H1 (cell line): Measurements from ENCODE around the gene PCID2. TPM values are rescaled to one million over a fixed set of nuclear protein-coding genes. Genes with fewer than 3 reads are reported as not detected.

ENCODE experiments used
- CTCF ChIA-PET: fragments of 300-600 bp; sonication (Branson Sonifier 250); formaldehyde crosslinking; loops from one replicate; lab custom pipeline; 2021; ENCODE audit not compliant: partially characterized antibody; lab: Charles Lee
- POLR2A ChIA-PET: fragments of 300-600 bp; sonication (Branson Sonifier 250); formaldehyde crosslinking; loops from one replicate; lab custom pipeline; 2021; ENCODE audit warnings: inconsistent platforms; ENCODE audit not compliant: partially characterized antibody; lab: Charles Lee
- DNase-seq, 2 experiments: peaks; one replicate each; pipeline versions ENCODE4 v3.0.0 to v3.0.0-alpha.2; 2010 to 2022; ENCODE audit warnings: low spot score in 2 of 2, low read depth in 1 of 2, mixed read lengths in 1 of 2
- FAIRE-seq: peaks from 2 replicates; lab custom pipeline; 2011; peaks lifted over from hg19 to GRCh38; lab: Jason Lieb, UNC
- H2AFZ ChIP-seq: 2 replicates; pipeline ENCODE4 v1.8.1; 2012; ENCODE audit warnings: low read length, inconsistent platforms
- H2AK5ac ChIP-seq: 2 replicates; pipeline ENCODE4 v1.6.1; 2013; ENCODE audit warnings: low read depth, low read length
- H2BK120ac ChIP-seq: replicated peaks from 2 replicates; pipeline ENCODE3; 2013; ENCODE audit warnings: low read depth, low read length, inconsistent platforms
- H2BK12ac ChIP-seq: 2 replicates; pipeline ENCODE4 v1.6.1; 2013; ENCODE audit warnings: low read depth, low read length
- H2BK15ac ChIP-seq: 2 replicates; pipeline ENCODE4 v1.6.1; 2013; ENCODE audit warnings: low read length
- H2BK20ac ChIP-seq: 2 replicates; pipeline ENCODE4 v1.6.1; 2013; ENCODE audit warnings: low read length
- H2BK5ac ChIP-seq: 2 replicates; pipeline ENCODE4 v1.6.1; 2013; ENCODE audit warnings: low read depth, low read length
- H3K14ac ChIP-seq: 2 replicates; pipeline ENCODE4 v1.6.1; 2013; ENCODE audit warnings: inconsistent platforms; ENCODE audit not compliant: insufficient read length
- H3K18ac ChIP-seq: 2 replicates; pipeline ENCODE4 v1.6.1; 2013; ENCODE audit warnings: low read length; ENCODE audit errors: extremely low read depth
- H3K23ac ChIP-seq: 2 replicates; pipeline ENCODE4 v1.6.1; 2013; ENCODE audit warnings: inconsistent platforms; ENCODE audit not compliant: insufficient read length
- H3K23me2 ChIP-seq: 2 replicates; pipeline ENCODE4 v1.6.1; 2013; ENCODE audit warnings: low read depth, low read length
- H3K27ac ChIP-seq: 2 replicates; pipeline ENCODE4 v1.6.1; 2011; ENCODE audit warnings: low read depth, low read length, inconsistent platforms
- H3K27me3 ChIP-seq, 4 experiments: replicated peaks in 1 of 4; 1 replicate in 1 of 4; 2 replicates in 3 of 4; pipeline versions ENCODE4 v1.6.1 to v1.8.1; 2011 to 2013; ENCODE audit warnings: low read length in 3 of 4, mild to moderate bottlenecking in 3 of 4, inconsistent platforms in 2 of 4, mixed read lengths in 2 of 4, moderate library complexity in 1 of 4; ENCODE audit not compliant: control insufficient read depth in 3 of 4, insufficient read depth in 3 of 4; ENCODE audit errors: extremely low read depth in 1 of 4
- H3K36me3 ChIP-seq, 4 experiments: 2 replicates each; pipeline versions ENCODE4 v1.6.1 to v1.8.1; 2011 to 2013; ENCODE audit warnings: mild to moderate bottlenecking in 4 of 4, low read length in 3 of 4, moderate library complexity in 2 of 4, control low read depth in 1 of 4, inconsistent platforms in 1 of 4; ENCODE audit not compliant: insufficient read depth in 4 of 4, control insufficient read depth in 2 of 4
- H3K4ac ChIP-seq: replicated peaks from 2 replicates; pipeline ENCODE3; 2013; ENCODE audit warnings: low read length, low read depth, mixed read lengths, inconsistent platforms; ENCODE audit not compliant: insufficient read length
- H3K4me1 ChIP-seq, 4 experiments: replicated peaks in 1 of 4; 1 replicate in 1 of 4; 2 replicates in 3 of 4; pipeline versions ENCODE4 v1.6.1 to v1.8.1; 2011 to 2013; ENCODE audit warnings: low read length in 3 of 4, inconsistent platforms in 2 of 4, mixed read lengths in 1 of 4; ENCODE audit not compliant: insufficient read depth in 4 of 4, control insufficient read depth in 3 of 4
- H3K4me2 ChIP-seq, 2 experiments: 2 replicates each; pipeline versions ENCODE4 v1.6.1 to v1.8.1; 2011 to 2013; ENCODE audit warnings: low read depth in 2 of 2, low read length in 2 of 2, control low read depth in 1 of 2, inconsistent platforms in 1 of 2, mild to moderate bottlenecking in 1 of 2; ENCODE audit not compliant: insufficient read depth in 1 of 2
- H3K4me3 ChIP-seq, 4 experiments: fragments of 200-600, 300-600 bp in 1 of 4; sonication (generic), shearing (Covaris generic), sonication (Bioruptor Twin) in 1 of 4; 2 replicates each; pipeline versions ENCODE4 v1.5.1 to v1.8.1; 2011 to 2016; ENCODE audit warnings: low read length in 4 of 4, low read depth in 3 of 4, control low read depth in 2 of 4, inconsistent platforms in 2 of 4, mild to moderate bottlenecking in 2 of 4, mixed read lengths in 1 of 4, moderate library complexity in 1 of 4; ENCODE audit not compliant: insufficient read depth in 2 of 4; ENCODE audit errors: extremely low read depth in 1 of 4
- H3K56ac ChIP-seq: replicated peaks from 2 replicates; pipeline ENCODE3; 2013; ENCODE audit warnings: low read depth, mild to moderate bottlenecking, mixed read lengths, low read length, inconsistent platforms; ENCODE audit not compliant: insufficient read length
- H3K79me1 ChIP-seq: 2 replicates; pipeline ENCODE4 v1.6.1; 2013; ENCODE audit warnings: low read depth, low read length, control low read depth
- H3K79me2 ChIP-seq, 2 experiments: 2 replicates each; pipeline versions ENCODE4 v1.6.1 to v1.8.1; 2012 to 2013; ENCODE audit warnings: low read length in 2 of 2, mild to moderate bottlenecking in 2 of 2, inconsistent platforms in 1 of 2; ENCODE audit not compliant: insufficient read depth in 2 of 2, control insufficient read depth in 1 of 2
- H3K9ac ChIP-seq, 4 experiments: replicated peaks in 1 of 4; 1 replicate in 1 of 4; 2 replicates in 3 of 4; pipeline versions ENCODE4 v1.6.1 to v1.8.1; 2011 to 2013; ENCODE audit warnings: low read depth in 3 of 4, low read length in 3 of 4, control low read depth in 2 of 4, mild to moderate bottlenecking in 2 of 4, moderate library complexity in 2 of 4, inconsistent platforms in 1 of 4; ENCODE audit errors: extremely low read depth in 1 of 4
- H3K9me3 ChIP-seq, 2 experiments: 2 replicates each; pipeline versions ENCODE4 v1.6.1 to v1.8.1; 2012 to 2013; ENCODE audit warnings: mild to moderate bottlenecking in 2 of 2, moderate library complexity in 2 of 2, control low read depth in 1 of 2, inconsistent platforms in 1 of 2, low read depth in 1 of 2, low read length in 1 of 2, mixed read lengths in 1 of 2; ENCODE audit not compliant: insufficient read depth in 2 of 2
- H4K20me1 ChIP-seq, 2 experiments: replicated peaks in 1 of 2; 2 replicates each; pipeline versions ENCODE3 to v1.8.1; 2011 to 2013; ENCODE audit warnings: inconsistent platforms in 2 of 2, low read length in 2 of 2, mild to moderate bottlenecking in 1 of 2; ENCODE audit not compliant: insufficient read depth in 2 of 2, control insufficient read depth in 1 of 2
- H4K5ac ChIP-seq: 2 replicates; pipeline ENCODE4 v1.6.1; 2013; ENCODE audit warnings: low read length, low read depth, mixed read lengths, inconsistent platforms; ENCODE audit not compliant: insufficient read length
- H4K8ac ChIP-seq: 2 replicates; pipeline ENCODE4 v1.8.0; 2013; ENCODE audit warnings: mild to moderate bottlenecking, moderate library complexity, low read length, inconsistent platforms; ENCODE audit not compliant: insufficient read depth; ENCODE audit errors: extremely low read depth
- H4K91ac ChIP-seq: replicated peaks from 2 replicates; pipeline ENCODE3; 2013; ENCODE audit warnings: low read length, mixed read lengths, inconsistent platforms; ENCODE audit not compliant: insufficient read length
- CBX5 ChIP-seq: fragments of 300-800, 300-1000 bp; sonication (generic); IDR thresholded peaks from 2 replicates; pipeline ENCODE4 v1.7.1; 2016; ENCODE audit warnings: antibody characterized with exemption, low read length, low read depth
- CBX8 ChIP-seq: fragments of 300-800, 300-1000 bp; sonication (generic); IDR thresholded peaks from 2 replicates; pipeline ENCODE4 v1.7.1; 2016; ENCODE audit warnings: low read depth, low read length, borderline replicate concordance
- CEBPB ChIP-seq: IDR thresholded peaks from 2 replicates; pipeline ENCODE4 v1.6.1; 2012; ENCODE audit warnings: low read depth, low read length
- CTBP2 ChIP-seq: IDR thresholded peaks from 2 replicates; pipeline ENCODE4 v1.7.0; 2011; ENCODE audit warnings: borderline replicate concordance, mild to moderate bottlenecking, moderate library complexity, mixed read lengths, low read length; ENCODE audit not compliant: insufficient read depth, insufficient read length
- EGR1 ChIP-seq: IDR thresholded peaks from 2 replicates; pipeline ENCODE4 v1.6.1; 2011; ENCODE audit warnings: low read depth, low read length, borderline replicate concordance
- EP300 ChIP-seq, 2 experiments: IDR thresholded peaks; 1 replicate in 1 of 2; 2 replicates in 1 of 2; pipeline ENCODE4 v1.6.1; 2011 to 2012; ENCODE audit warnings: low read depth in 2 of 2, low read length in 2 of 2, mild to moderate bottlenecking in 2 of 2, borderline replicate concordance in 1 of 2, inconsistent platforms in 1 of 2, moderate library complexity in 1 of 2
- GTF2F1 ChIP-seq: IDR thresholded peaks from 2 replicates; pipeline ENCODE4 v1.6.1; 2012; ENCODE audit warnings: low read depth, low read length, improper control_type of control experiment, borderline replicate concordance
- HDAC6 ChIP-seq: IDR thresholded peaks from one replicate; pipeline ENCODE4 v1.7.1; 2012; ENCODE audit warnings: low read depth, mild to moderate bottlenecking, inconsistent platforms, low read length, moderate library complexity
- JUND ChIP-seq: IDR thresholded peaks from 2 replicates; pipeline ENCODE4 v1.6.1; 2011; ENCODE audit warnings: mild to moderate bottlenecking, improper control_type of control experiment, low read length
- POLR2AphosphoS5 ChIP-seq: IDR thresholded peaks from 2 replicates; pipeline ENCODE4 v1.6.1; 2011; ENCODE audit warnings: low read depth, low read length
- SAP30 ChIP-seq: fragments of 300-600 bp; sonication (generic); IDR thresholded peaks from 2 replicates; pipeline ENCODE4 v1.7.1; 2012; ENCODE audit warnings: low read length, moderate library complexity, mild to moderate bottlenecking, inconsistent platforms; ENCODE audit not compliant: insufficient read depth, insufficient replicate concordance
- SP1 ChIP-seq: IDR thresholded peaks from 2 replicates; pipeline ENCODE4 v1.6.1; 2011; ENCODE audit warnings: low read depth, low read length
- SRF ChIP-seq: IDR thresholded peaks from 2 replicates; pipeline ENCODE4 v1.6.1; 2011; ENCODE audit warnings: mild to moderate bottlenecking, low read depth, low read length, moderate library complexity
- TEAD4 ChIP-seq: IDR thresholded peaks from 2 replicates; pipeline ENCODE4 v1.6.1; 2012; ENCODE audit warnings: low read depth, low read length, inconsistent platforms, mixed read lengths
- WGBS, 2 experiments: shearing (Covaris generic) in 1 of 2; methylation state at CpG; one replicate each; pipeline versions ENCODE4 v1.1.6 to v1.1.7; 2013 to 2015; ENCODE audit warnings: low lambda C conversion rate in 2 of 2, mixed read lengths in 2 of 2, inconsistent platforms in 1 of 2, low coverage in 1 of 2, missing lambda C conversion rate in 1 of 2; ENCODE audit not compliant: insufficient replicate concordance in 2 of 2, insufficient coverage in 1 of 2, insufficient read length in 1 of 2; ENCODE audit errors: extremely low coverage in 1 of 2, missing lambda C conversion rate in 1 of 2; 5-methylcytosine and 5-hydroxymethylcytosine counted together
- polyA plus RNA-seq, 7 experiments: library from polyadenylated mRNA; depleted of rRNA in 3 of 7; stranded (reverse) in 5 of 7; unstranded in 2 of 7; fragments of >200 nt in 5 of 7; fragments of 200-250 nt in 2 of 7; gene quantifications; 1 replicate in 5 of 7; 2 replicates in 1 of 7; 4 replicates in 1 of 7; pipeline versions ENCODE4 v1.2.1 to v1.2.3, GENCODE V29; 2011 to 2013; ENCODE audit warnings: missing spikeins in 2 of 7, mixed read lengths in 2 of 7
- total RNA-seq: library from RNA; stranded (reverse); fragmentation: NEBNext Ultra II Directional; extraction: Animal tissue kit (Norgen Biotek cat#: 25700); gene quantifications from 2 replicates; pipeline ENCODE4 v1.2.1, GENCODE V29; 2021
- TF ChIP-seq, protein P1 (sequence below): IDR thresholded peaks from 2 replicates; pipeline ENCODE4 v1.6.1; 2012; ENCODE audit warnings: inconsistent platforms

The PCID2 gene
- total and polyA plus RNA-seq, 2 of the 8 experiments (the other 6 are each of a cell fraction or from before 2014, with no cell fraction given), result 72.4 to 72.8 TPM

DNA sequence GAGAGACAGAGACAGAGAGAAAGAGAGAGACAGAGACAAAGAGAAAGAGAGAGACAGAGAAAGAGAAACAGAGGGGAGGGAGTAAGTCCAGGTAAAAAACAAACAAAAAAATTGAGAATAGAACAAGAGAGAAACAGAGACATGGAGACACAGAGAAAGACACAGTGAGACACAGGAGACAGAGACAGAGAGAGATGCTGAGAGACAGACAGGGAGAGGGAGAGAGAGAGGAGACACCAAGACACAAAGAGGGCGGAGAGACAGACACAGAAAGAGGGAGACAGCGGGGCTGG, 55.8 kb downstream of the PCID2 start:
- no peak overlapping the region for H4K5ac ChIP-seq
- H3K23ac ChIP-seq, result no peak overlapping the region
- peak overlapping the region; percentile 88; the same call in 1 of the 2 replicates for H2BK15ac ChIP-seq
- no peak overlapping the region for H3K14ac ChIP-seq
- H2AK5ac ChIP-seq, result no peak overlapping the region
- no peaks in the 10 kb centered on the region for H3K9me3 ChIP-seq
- H3K79me1 ChIP-seq, result no peaks in the 10 kb centered on the region
- DNase-seq (no peak), FAIRE-seq (no peak)
- H4K20me1 ChIP-seq, result no peaks in the 10 kb centered on the region
- CTCF ChIA-PET, result no interaction called here
- peak overlapping the region; percentile 72; the same call in 1 of the 2 replicates for H2BK12ac ChIP-seq
- no peaks in the 10 kb centered on the region for H3K36me3 ChIP-seq
- no peak overlapping the region for H4K91ac ChIP-seq
- no peak overlapping the region for H4K8ac ChIP-seq
- peak overlapping the region; percentile 83; the same call in 1 of the 2 replicates for H3K18ac ChIP-seq
- H2BK20ac ChIP-seq, result no peak overlapping the region
- peak overlapping the region; percentile 89; the same call in 1 of the 2 replicates for H2AFZ ChIP-seq
- peaks cover 0 to 10% (median 4%) of the 10 kb centered on the region in 4 experiments; a peak in 4 of 7 replicates for H3K4me1 ChIP-seq
- peaks cover 10% of the 10 kb centered on the region for H3K23me2 ChIP-seq
- no peak overlapping the region for H3K27ac ChIP-seq
- no peak overlapping the region for H3K56ac ChIP-seq
- H3K9ac ChIP-seq, result peak overlapping the region in 2 of 4 experiments; percentile 0 to 19; a peak in 3 of 7 replicates
- 10% methylated on average over 2 of the region's 2 CpGs; no CpG with 5 or more reads in 1 of the 2 experiments for WGBS, 2 experiments
- H3K27me3 ChIP-seq, result peaks cover 7 to 22% (median 20%) of the 10 kb centered on the region in 4 experiments; a peak in 6 of 7 replicates
- no peaks in the 10 kb centered on the region for H3K79me2 ChIP-seq
- H3K4me2 ChIP-seq, result peak overlapping the region; percentile 93 to 98
- peak overlapping the region; percentile 35 to 71 (median 61) for H3K4me3 ChIP-seq
- POLR2A ChIA-PET, result no interaction called here
- no peak overlapping the region for H2BK120ac ChIP-seq
- 0 out of 2 replicates have a peak overlapping the region, but pooled peaks have one; percentile 66 for H2BK5ac ChIP-seq
- no peak overlapping the region for H3K4ac ChIP-seq
- TF ChIP-seq POLR2AphosphoS5 (no peak), CBX5 (no peak), CBX8 (no peak), GTF2F1 (no peak), HDAC6 (no peak), SAP30 (no peak), CTBP2 (no peak), JUND (no peak), EP300 (IDR thresholded peaks at IDR 0.05; ENCODE audit: borderline replicate concordance in 1 of 2, low read depth in 2 of 2, low read length in 2 of 2) (no peak), EGR1 (no peak), SP1 (no peak), CEBPB (no peak), TEAD4 (no peak), SRF (no peak)
- TF ChIP-seq, protein P1, sequence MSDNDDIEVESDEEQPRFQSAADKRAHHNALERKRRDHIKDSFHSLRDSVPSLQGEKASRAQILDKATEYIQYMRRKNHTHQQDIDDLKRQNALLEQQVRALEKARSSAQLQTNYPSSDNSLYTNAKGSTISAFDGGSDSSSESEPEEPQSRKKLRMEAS, result no peak
